Measurements from ENCODE around the gene DAB2IP. TPM values are rescaled to one million over a fixed set of nuclear protein-coding genes. Genes with fewer than 3 reads are reported as not detected.

Gene DAB2IP
- total RNA-seq, 1 donor from 2014 or later: 104 TPM

GRCh38 chr9:121808781-121809180 is 157.3 kb downstream of the DAB2IP start:
- H3K9me3 Mint-ChIP-seq (ENCODE audit: unreplicated experiment): no peaks in the 10 kb centered on the region
- no peaks in the 10 kb centered on the region for H3K36me3 Mint-ChIP-seq (ENCODE audit: low read depth, unreplicated experiment)
- no peak for TF ChIP-seq CTCF (IDR thresholded peaks at IDR 0.05; ENCODE audit: unreplicated experiment)
- no peak for DNase-seq (ENCODE audit: low spot score)
- H3K27me3 Mint-ChIP-seq (ENCODE audit: unreplicated experiment): peaks cover 2% of the 10 kb centered on the region
- peaks cover 3% of the 10 kb centered on the region for H3K4me1 Mint-ChIP-seq (ENCODE audit: unreplicated experiment)
- no peak overlapping the region for H3K27ac Mint-ChIP-seq (ENCODE audit: unreplicated experiment)
- no peak overlapping the region for H3K4me3 Mint-ChIP-seq (ENCODE audit: unreplicated experiment)

GRCh38 chr9:121809356-121810050 is 158.1 kb downstream of the DAB2IP start:
- peaks cover 2% of the 10 kb centered on the region for H3K27me3 Mint-ChIP-seq (ENCODE audit: unreplicated experiment)
- DNase-seq (ENCODE audit: low spot score): no peak
- H3K36me3 Mint-ChIP-seq (ENCODE audit: low read depth, unreplicated experiment): no peaks in the 10 kb centered on the region

GRCh38 chr9:121810489-121810888 is 159.1 kb downstream of the DAB2IP start:
- no peak for DNase-seq (ENCODE audit: low spot score)
- H3K36me3 Mint-ChIP-seq (ENCODE audit: low read depth, unreplicated experiment): no peaks in the 10 kb centered on the region
- TF ChIP-seq CTCF (IDR thresholded peaks at IDR 0.05; ENCODE audit: unreplicated experiment): no peak
- no peak overlapping the region for H3K27ac Mint-ChIP-seq (ENCODE audit: unreplicated experiment)
- peaks cover 3% of the 10 kb centered on the region for H3K4me1 Mint-ChIP-seq (ENCODE audit: unreplicated experiment)
- peaks cover 2% of the 10 kb centered on the region for H3K27me3 Mint-ChIP-seq (ENCODE audit: unreplicated experiment)
- H3K9me3 Mint-ChIP-seq (ENCODE audit: unreplicated experiment): no peaks in the 10 kb centered on the region
- no peak overlapping the region for H3K4me3 Mint-ChIP-seq (ENCODE audit: unreplicated experiment)

More at GRCh38 chr9:121809356-121810050, 158.1 kb downstream of the DAB2IP start:
- H3K4me1 Mint-ChIP-seq (ENCODE audit: unreplicated experiment): peaks cover 3% of the 10 kb centered on the region
- no peak for TF ChIP-seq CTCF (IDR thresholded peaks at IDR 0.05; ENCODE audit: unreplicated experiment)
- H3K27ac Mint-ChIP-seq (ENCODE audit: unreplicated experiment): no peak overlapping the region
- no peaks in the 10 kb centered on the region for H3K9me3 Mint-ChIP-seq (ENCODE audit: unreplicated experiment)
- no peak overlapping the region for H3K4me3 Mint-ChIP-seq (ENCODE audit: unreplicated experiment)

- Mint-ChIP-seq H3K27ac (ENCODE audit: unreplicated experiment) (no peak overlapping the region), H3K9me3 (ENCODE audit: unreplicated experiment) (no peaks in the 10 kb centered on the region), H3K36me3 (ENCODE audit: low read depth, unreplicated experiment) (no peaks in the 10 kb centered on the region), H3K27me3 (ENCODE audit: unreplicated experiment) (peaks cover 2% of the 10 kb centered on the region), H3K4me1 (ENCODE audit: unreplicated experiment) (peaks cover 3% of the 10 kb centered on the region), H3K4me3 (ENCODE audit: unreplicated experiment) (no peak overlapping the region)
- no peak for TF ChIP-seq CTCF (IDR thresholded peaks at IDR 0.05; ENCODE audit: unreplicated experiment)
- DNase-seq (ENCODE audit: low spot score): no peak
These were observed 159.7 kb downstream of the DAB2IP start for GRCh38 chr9:121811140-121811539.

- Mint-ChIP-seq H3K27me3 (ENCODE audit: unreplicated experiment) (peaks cover 4% of the 10 kb centered on the region), H3K9me3 (ENCODE audit: unreplicated experiment) (no peaks in the 10 kb centered on the region), H3K27ac (ENCODE audit: unreplicated experiment) (no peak overlapping the region), H3K4me1 (ENCODE audit: unreplicated experiment) (peaks cover 5% of the 10 kb centered on the region), H3K4me3 (ENCODE audit: unreplicated experiment) (no peak overlapping the region), H3K36me3 (ENCODE audit: low read depth, unreplicated experiment) (peaks cover 2% of the 10 kb centered on the region)
- DNase-seq (ENCODE audit: low spot score): no peak
- no peak for TF ChIP-seq CTCF (IDR thresholded peaks at IDR 0.05; ENCODE audit: unreplicated experiment)
These were observed 160.3 kb downstream of the DAB2IP start for GRCh38 chr9:121811751-121812150.

Data from endothelial cell (in vitro differentiated cells).